Smooth muscle cell (in vitro differentiated cells): Measurements from ENCODE around the gene TBRG4. TPM values are rescaled to one million over a fixed set of nuclear protein-coding genes. Genes with fewer than 3 reads are reported as not detected.

Experiments used
- DNase-seq: peaks from one replicate; lab custom pipeline; 2025; ENCODE audit not compliant: unreplicated experiment; lab: John Stamatoyannopoulos, UW
- H2AFZ ChIP-seq: fragments of 200-600 bp; sonication (generic); 2 replicates; pipeline ENCODE4 v1.6.0; 2016; ENCODE audit warnings: antibody characterized with exemption, low read depth, mild to moderate bottlenecking
- H3F3A ChIP-seq: fragments of 200-600 bp; sonication (generic); 2 replicates; pipeline ENCODE4 v1.6.0; 2017; ENCODE audit warnings: antibody characterized with exemption, low read depth
- H3K27ac ChIP-seq: fragments of 200-600 bp; sonication (generic); 2 replicates; pipeline ENCODE4 v1.5.1; 2016; ENCODE audit warnings: low read depth, mild to moderate bottlenecking
- H3K27me3 ChIP-seq: fragments of 200-600 bp; sonication (generic); 2 replicates; pipeline ENCODE4 v1.6.1; 2016; ENCODE audit warnings: low read depth, mild to moderate bottlenecking
- H3K36me3 ChIP-seq: fragments of 200-600 bp; sonication (generic); 2 replicates; pipeline ENCODE4 v1.5.1; 2016; ENCODE audit warnings: low read depth
- H3K4me1 ChIP-seq: fragments of 200-600 bp; sonication (generic); 2 replicates; pipeline ENCODE4 v1.5.1; 2016; ENCODE audit warnings: low read depth
- H3K4me2 ChIP-seq: fragments of 200-600 bp; sonication (generic); 2 replicates; pipeline ENCODE4 v1.6.0; 2016; ENCODE audit warnings: mild to moderate bottlenecking
- H3K4me3 ChIP-seq: fragments of 200-600 bp; sonication (generic); 2 replicates; pipeline ENCODE4 v1.5.1; 2016; ENCODE audit warnings: mild to moderate bottlenecking
- H3K79me2 ChIP-seq: fragments of 200-600 bp; sonication (generic); 2 replicates; pipeline ENCODE4 v1.6.0; 2016; ENCODE audit warnings: low read depth, mild to moderate bottlenecking
- H3K9ac ChIP-seq: fragments of 200-600 bp; sonication (generic); 2 replicates; pipeline ENCODE4 v1.6.0; 2016; ENCODE audit warnings: low read depth
- H3K9me3 ChIP-seq: fragments of 200-600 bp; sonication (generic); replicated peaks from 2 replicates; pipeline ENCODE4 v1.5.1; 2016; ENCODE audit warnings: low read depth
- H4K20me1 ChIP-seq: fragments of 200-600 bp; sonication (generic); 2 replicates; pipeline ENCODE4 v1.6.0; 2016; ENCODE audit warnings: low read depth
- CTCF ChIP-seq: fragments of 200-600 bp; sonication (generic); IDR thresholded peaks from 2 replicates; pipeline ENCODE4 v1.5.1; 2017; ENCODE audit warnings: borderline replicate concordance, mild to moderate bottlenecking, antibody characterized with exemption; ENCODE audit not compliant: insufficient read depth, poor library complexity, severe bottlenecking
- WGBS: methylation state at CpG from one replicate; pipeline ENCODE4 v1.1.7; 2016; ENCODE audit warnings: low lambda C conversion rate; 5-methylcytosine and 5-hydroxymethylcytosine counted together
- polyA plus RNA-seq: library from polyadenylated mRNA; unstranded; fragments of >200 nt; fragmentation: Nextera tagmentation; extraction: Ambion mirVana; gene quantifications from 2 replicates; pipeline ENCODE4 v1.2.1, GENCODE V29; 2016
- total RNA-seq: library from RNA; depleted of rRNA; stranded (reverse); fragments of >200 nt; gene quantifications from 2 replicates; pipeline ENCODE4 v1.2.3, GENCODE V29; 2014

Gene TBRG4
- total and polyA plus RNA-seq, 2 experiments from 2014 or later, result 30.2 to 52.5 TPM

DNA sequence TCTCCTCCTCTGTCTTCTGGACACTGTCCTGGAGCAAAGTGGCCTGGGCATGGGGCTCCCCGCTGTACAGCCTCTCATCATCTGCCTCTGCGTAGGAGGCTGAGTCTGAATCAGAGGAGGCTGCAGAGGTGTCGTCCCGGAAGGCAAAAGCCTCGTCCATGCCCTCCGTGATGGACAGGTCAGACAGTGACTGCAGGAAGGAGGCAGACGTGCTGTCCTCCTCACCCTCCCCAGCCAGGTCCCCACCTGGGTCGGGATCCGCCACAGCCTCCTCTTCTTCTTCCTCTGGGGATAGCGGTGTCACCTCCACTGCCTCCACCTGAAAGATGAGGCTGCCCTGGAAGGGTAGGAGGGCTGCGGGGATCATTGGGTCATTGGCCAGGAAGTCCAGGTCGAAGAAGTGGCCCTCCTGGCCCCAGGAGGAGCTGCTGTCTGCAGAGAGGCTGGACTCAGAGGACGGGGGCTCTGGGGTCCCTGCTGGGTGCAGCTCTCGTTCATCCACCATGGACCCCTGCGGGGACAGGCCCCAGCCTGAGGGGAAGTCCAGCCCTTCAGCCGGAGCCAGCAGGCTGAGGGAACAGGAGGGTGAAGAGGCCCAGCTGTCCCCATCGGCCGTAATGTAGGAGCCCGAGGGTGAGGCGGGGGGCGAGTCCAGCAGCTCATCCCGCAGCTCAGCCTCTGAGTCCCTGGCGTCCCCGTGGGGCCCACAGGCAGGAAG is 26.4 kb downstream of the TBRG4 start:
- H3K27ac ChIP-seq, result no peak overlapping the region
- no peaks in the 10 kb centered on the region for H3K27me3 ChIP-seq
- H3K4me2 ChIP-seq, result no peak overlapping the region
- H3K9me3 ChIP-seq, result no peaks in the 10 kb centered on the region
- no peak for DNase-seq
- 84% methylated on average over 21 of the region's 24 CpGs for WGBS
- no peak overlapping the region for H2AFZ ChIP-seq
- no peak overlapping the region for H3K9ac ChIP-seq
- no peaks in the 10 kb centered on the region for H3K36me3 ChIP-seq
- no peaks in the 10 kb centered on the region for H3K79me2 ChIP-seq
- no peak overlapping the region for H3K4me3 ChIP-seq
- no peaks in the 10 kb centered on the region for H4K20me1 ChIP-seq
- TF ChIP-seq CTCF, result no peak
- H3F3A ChIP-seq, result no peaks in the 10 kb centered on the region
- no peaks in the 10 kb centered on the region for H3K4me1 ChIP-seq

DNA sequence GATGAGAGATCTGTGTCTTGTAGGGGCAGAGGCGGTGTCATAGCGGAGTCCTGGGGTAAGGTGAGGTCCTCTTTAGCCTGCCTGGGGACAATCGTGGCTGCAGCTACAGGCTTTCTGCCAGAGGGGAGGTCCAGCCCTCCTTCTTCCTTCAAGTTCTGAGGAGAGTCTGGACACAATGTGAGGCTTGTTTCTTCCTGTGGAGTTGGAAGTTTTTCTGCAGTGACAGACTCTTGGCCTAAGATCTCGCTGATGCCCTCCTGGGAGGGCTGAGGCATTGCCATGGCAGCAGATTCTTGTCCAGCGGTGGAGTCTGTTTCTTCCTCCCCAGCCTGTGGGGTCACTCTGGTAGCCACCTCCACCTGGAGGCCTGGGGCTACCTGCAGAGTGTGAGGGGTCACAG is 27.2 kb downstream of the TBRG4 start:
- H3K79me2 ChIP-seq, result no peaks in the 10 kb centered on the region
- WGBS, result 96% methylated on average over 5 of the region's 5 CpGs

DNA sequence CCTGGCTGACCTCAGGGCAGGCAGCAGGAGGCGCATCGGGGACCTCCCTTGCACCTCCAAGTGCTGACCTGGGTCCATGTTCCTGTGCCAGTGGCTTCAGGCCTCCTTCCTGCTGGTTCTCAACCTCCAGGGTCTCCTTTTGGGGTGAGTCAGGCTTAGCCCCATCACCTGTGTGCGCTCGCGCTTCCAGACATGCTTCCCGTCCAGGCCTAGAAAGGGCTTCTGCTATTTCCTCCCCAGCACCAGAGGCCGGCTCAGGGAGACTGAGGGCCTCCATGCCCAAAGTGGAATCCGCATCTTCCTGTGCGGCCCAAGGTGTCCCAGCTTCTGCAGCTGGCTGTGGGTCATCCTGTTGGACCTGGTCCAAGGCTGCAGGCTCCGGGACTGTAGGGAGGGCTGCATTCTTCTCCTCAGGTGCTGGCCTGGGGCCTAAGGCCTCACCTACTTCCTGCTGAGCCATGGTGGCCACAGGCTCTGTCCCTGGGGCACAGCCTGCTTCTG is 28.6 kb downstream of the TBRG4 start:
- no peak for TF ChIP-seq CTCF
- Histone ChIP-seq H3K9ac (no peak overlapping the region), H3K4me3 (no peak overlapping the region), H3K4me2 (no peak overlapping the region), H4K20me1 (no peaks in the 10 kb centered on the region), H2AFZ (no peak overlapping the region), H3K36me3 (no peaks in the 10 kb centered on the region), H3K27me3 (no peaks in the 10 kb centered on the region), H3K79me2 (no peaks in the 10 kb centered on the region), H3K27ac (no peak overlapping the region), H3F3A (no peaks in the 10 kb centered on the region), H3K4me1 (no peaks in the 10 kb centered on the region), H3K9me3 (no peaks in the 10 kb centered on the region)
- DNase-seq, result no peak
- WGBS, result 92% methylated on average over 10 of the region's 10 CpGs

More for the DNA sequence above, 27.2 kb downstream of the TBRG4 start:
- no peak overlapping the region for H3K9ac ChIP-seq
- H3F3A ChIP-seq, result no peaks in the 10 kb centered on the region
- no peaks in the 10 kb centered on the region for H3K9me3 ChIP-seq
- H3K27me3 ChIP-seq, result no peaks in the 10 kb centered on the region
- no peak overlapping the region for H3K4me3 ChIP-seq
- no peaks in the 10 kb centered on the region for H3K4me1 ChIP-seq
- no peak for DNase-seq
- TF ChIP-seq CTCF, result no peak
- no peak overlapping the region for H3K4me2 ChIP-seq
- no peak overlapping the region for H2AFZ ChIP-seq
- no peak overlapping the region for H3K27ac ChIP-seq
- no peaks in the 10 kb centered on the region for H4K20me1 ChIP-seq
- no peaks in the 10 kb centered on the region for H3K36me3 ChIP-seq
